ENCODE measurements around the gene FOXO1. TPM values are rescaled to one million over a fixed set of nuclear protein-coding genes. Genes with fewer than 3 reads are reported as not detected.
A peak's percentile ranks its signal among the peaks of the same experiment; 100 is the strongest.

The FOXO1 gene
- total RNA-seq, 2 experiments from 2014 or later: 29.2 to 42.1 TPM

- Histone ChIP-seq H3K79me2 (ENCODE audit: insufficient read depth, low read depth, low read length) (peaks cover 37% of the 10 kb centered on the region), H3K9me2 (ENCODE audit: insufficient read depth, low read length) (no peaks in the 10 kb centered on the region), H3K9me3 (ENCODE audit: low read length) (no peaks in the 10 kb centered on the region), H3K4me1 (ENCODE audit: insufficient read depth, low read length, poor library complexity, severe bottlenecking) (peaks cover 34% of the 10 kb centered on the region), H3K36me3 (ENCODE audit: insufficient read depth, low read length) (peaks cover 18% of the 10 kb centered on the region), H3K4me3 (ENCODE audit: low read depth, low read length, poor library complexity, severe bottlenecking) (no peak overlapping the region), H2AFZ (ENCODE audit: low read length) (no peak overlapping the region), H3K27ac (ENCODE audit: low read depth, low read length, poor library complexity, severe bottlenecking) (no peak overlapping the region), H3K4me2 (ENCODE audit: low read length) (peak overlapping the region; percentile 92), H4K20me1 (ENCODE audit: insufficient read depth, low read length) (peaks cover 5% of the 10 kb centered on the region; the same call in 1 of the 2 replicates)
- TF ChIP-seq EZH2phosphoT487 (IDR thresholded peaks at IDR 0.05; ENCODE audit: borderline replicate concordance, low read depth, low read length) (no peak), CTCF (conservative IDR thresholded peaks at IDR 0.05; ENCODE audit: low read length) (peak; percentile 96)
- ChIA-PET CTCF (ENCODE audit: unreplicated experiment) (interaction anchor here (0.6 to 2.9 kb wide), 15 partner anchors 13 to 599 kb away, joined by 3 to 26 read pairs (median 3); no protein-coding TSS in a partner anchor), POLR2A (interaction anchor here (0.6 to 1.5 kb wide), 11 partner anchors 7 to 648 kb away, joined by 3 to 6 read pairs (median 3); no protein-coding TSS in a partner anchor)
- intact Hi-C loops (cut with micrococcal nuclease; ENCODE audit: unreplicated experiment): loop anchor here (5.0 to 10.0 kb wide), 3 partner anchors 374 to 601 kb away; no protein-coding TSS in a partner anchor
- DNase-seq (ENCODE audit: low spot score): peak; percentile 84
- BruUV-seq (replicated peaks): no TSS peak
Observed at GRCh38 chr13:40668335-40668734, 1.9 kb upstream of the FOXO1 start.

- Histone ChIP-seq H3K4me1 (ENCODE audit: insufficient read depth, low read length, poor library complexity, severe bottlenecking) (peaks cover 32% of the 10 kb centered on the region), H2AFZ (ENCODE audit: low read length) (peak overlapping the region; percentile 38; the same call in 1 of the 2 replicates), H4K20me1 (ENCODE audit: insufficient read depth, low read length) (peaks cover 5% of the 10 kb centered on the region; the same call in 1 of the 2 replicates), H3K79me2 (ENCODE audit: insufficient read depth, low read depth, low read length) (peaks cover 45% of the 10 kb centered on the region), H3K9me3 (ENCODE audit: low read length) (no peaks in the 10 kb centered on the region), H3K4me3 (ENCODE audit: low read depth, low read length, poor library complexity, severe bottlenecking) (peak overlapping the region; percentile 91), H3K27ac (ENCODE audit: low read depth, low read length, poor library complexity, severe bottlenecking) (peak overlapping the region; percentile 83), H3K4me2 (ENCODE audit: low read length) (peak overlapping the region; percentile 92), H3K36me3 (ENCODE audit: insufficient read depth, low read length) (peaks cover 19% of the 10 kb centered on the region), H3K9me2 (ENCODE audit: insufficient read depth, low read length) (no peaks in the 10 kb centered on the region)
- TF ChIP-seq EZH2phosphoT487 (IDR thresholded peaks at IDR 0.05; ENCODE audit: borderline replicate concordance, low read depth, low read length) (no peak), CTCF (conservative IDR thresholded peaks at IDR 0.05; ENCODE audit: low read length) (no peak)
- ChIA-PET POLR2A (interaction anchor here (0.6 to 1.2 kb wide), 5 partner anchors 8 to 891 kb away, joined by 3 to 5 read pairs (median 3); no protein-coding TSS in a partner anchor), CTCF (ENCODE audit: unreplicated experiment) (interaction anchor here (0.6 to 2.9 kb wide), 9 partner anchors 14 to 520 kb away, joined by 3 to 26 read pairs (median 5); no protein-coding TSS in a partner anchor)
- intact Hi-C loops (cut with micrococcal nuclease; ENCODE audit: unreplicated experiment): loop anchor here (2.0 to 10.0 kb wide), 4 partner anchors 79 to 600 kb away; no protein-coding TSS in a partner anchor
- no TSS peak for BruUV-seq (replicated peaks)
- DNase-seq (ENCODE audit: low spot score): no peak
Observed at GRCh38 chr13:40667622-40667978, 1.2 kb upstream of the FOXO1 start.
